Measurements from ENCODE around the gene ATIC.

ATIC gene

DNA sequence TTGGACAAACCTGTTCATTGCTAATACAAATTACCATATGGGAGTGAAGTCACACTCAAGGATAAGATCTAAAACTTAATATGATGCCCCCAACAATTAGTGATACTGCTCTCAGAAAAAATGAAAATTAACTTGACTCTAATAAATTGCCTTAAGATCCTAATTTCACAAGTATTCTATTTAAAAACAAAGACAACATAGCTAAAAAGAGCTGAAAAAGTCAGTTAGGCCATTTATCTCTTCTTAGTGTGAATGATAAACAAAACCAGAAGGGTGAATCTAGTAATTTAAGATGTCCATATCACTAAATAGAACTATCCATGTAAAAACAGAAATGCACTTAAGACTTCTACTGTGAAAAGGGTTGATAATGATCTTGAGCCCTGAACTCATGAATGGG lies 70.6 kb downstream of the ATIC start:
- TF ChIP-seq, protein P1, sequence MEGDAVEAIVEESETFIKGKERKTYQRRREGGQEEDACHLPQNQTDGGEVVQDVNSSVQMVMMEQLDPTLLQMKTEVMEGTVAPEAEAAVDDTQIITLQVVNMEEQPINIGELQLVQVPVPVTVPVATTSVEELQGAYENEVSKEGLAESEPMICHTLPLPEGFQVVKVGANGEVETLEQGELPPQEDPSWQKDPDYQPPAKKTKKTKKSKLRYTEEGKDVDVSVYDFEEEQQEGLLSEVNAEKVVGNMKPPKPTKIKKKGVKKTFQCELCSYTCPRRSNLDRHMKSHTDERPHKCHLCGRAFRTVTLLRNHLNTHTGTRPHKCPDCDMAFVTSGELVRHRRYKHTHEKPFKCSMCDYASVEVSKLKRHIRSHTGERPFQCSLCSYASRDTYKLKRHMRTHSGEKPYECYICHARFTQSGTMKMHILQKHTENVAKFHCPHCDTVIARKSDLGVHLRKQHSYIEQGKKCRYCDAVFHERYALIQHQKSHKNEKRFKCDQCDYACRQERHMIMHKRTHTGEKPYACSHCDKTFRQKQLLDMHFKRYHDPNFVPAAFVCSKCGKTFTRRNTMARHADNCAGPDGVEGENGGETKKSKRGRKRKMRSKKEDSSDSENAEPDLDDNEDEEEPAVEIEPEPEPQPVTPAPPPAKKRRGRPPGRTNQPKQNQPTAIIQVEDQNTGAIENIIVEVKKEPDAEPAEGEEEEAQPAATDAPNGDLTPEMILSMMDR (IDR thresholded peaks at IDR 0.05; ENCODE audit: low read depth, low read length): no peak
- H3K4me3 ChIP-seq (ENCODE audit: low read depth, low read length): no peak overlapping the region

DNA sequence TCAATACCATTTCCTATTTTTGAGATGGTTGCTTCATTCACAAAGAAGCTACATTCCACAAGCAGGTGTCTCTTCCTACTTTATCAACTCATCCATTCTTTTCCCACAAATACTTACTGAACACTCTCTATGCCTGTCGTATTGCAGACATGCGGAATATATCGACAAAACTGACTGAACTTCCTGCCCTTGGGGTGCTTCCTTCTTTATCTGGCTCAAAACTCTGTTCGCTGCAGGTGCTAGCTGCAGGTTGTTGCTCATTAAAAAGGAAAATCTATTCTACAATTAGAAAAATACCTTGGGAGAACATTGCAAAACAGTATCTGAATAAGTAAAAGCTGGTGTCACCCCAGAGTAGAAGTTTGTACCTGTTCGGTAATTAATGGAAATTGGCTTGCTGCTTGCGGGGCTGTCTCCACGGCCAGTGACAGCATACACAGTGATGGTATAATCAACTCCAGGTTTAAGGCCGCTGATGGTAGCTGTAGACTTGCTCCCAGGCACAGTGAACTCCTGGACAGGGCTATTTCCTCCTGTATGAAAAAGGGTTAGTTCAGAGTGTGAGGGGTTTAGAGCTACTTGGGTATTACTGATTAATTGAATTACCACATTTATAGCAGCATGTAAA lies 71.9 kb downstream of the ATIC start:
- no peak overlapping the region for H3K4me3 ChIP-seq (ENCODE audit: low read depth, low read length)
- TF ChIP-seq, protein P1 (IDR thresholded peaks at IDR 0.05; ENCODE audit: low read depth, low read length): no peak

DNA sequence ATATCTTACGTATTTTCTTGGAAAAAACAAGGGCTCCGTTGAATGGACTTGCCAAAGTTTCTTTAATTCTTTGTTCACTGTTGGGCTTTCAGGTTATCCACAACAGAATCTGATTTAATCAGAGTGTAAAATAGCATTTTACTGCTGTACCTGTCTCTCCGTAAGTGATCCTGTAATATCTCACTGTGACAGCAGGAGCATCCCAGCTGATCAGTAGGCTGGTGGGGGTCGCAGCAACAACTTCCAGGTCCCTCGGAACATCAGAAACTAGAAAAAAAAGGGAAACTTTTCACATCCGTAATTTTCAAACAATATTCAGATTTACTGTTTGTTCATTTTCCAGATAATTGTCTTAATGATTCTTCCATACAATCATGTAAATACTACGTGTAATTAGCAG lies 72.9 kb downstream of the ATIC start:
- TF ChIP-seq, protein P1 (IDR thresholded peaks at IDR 0.05; ENCODE audit: low read depth, low read length): no peak
- H3K4me3 ChIP-seq (ENCODE audit: low read depth, low read length): no peak overlapping the region

DNA sequence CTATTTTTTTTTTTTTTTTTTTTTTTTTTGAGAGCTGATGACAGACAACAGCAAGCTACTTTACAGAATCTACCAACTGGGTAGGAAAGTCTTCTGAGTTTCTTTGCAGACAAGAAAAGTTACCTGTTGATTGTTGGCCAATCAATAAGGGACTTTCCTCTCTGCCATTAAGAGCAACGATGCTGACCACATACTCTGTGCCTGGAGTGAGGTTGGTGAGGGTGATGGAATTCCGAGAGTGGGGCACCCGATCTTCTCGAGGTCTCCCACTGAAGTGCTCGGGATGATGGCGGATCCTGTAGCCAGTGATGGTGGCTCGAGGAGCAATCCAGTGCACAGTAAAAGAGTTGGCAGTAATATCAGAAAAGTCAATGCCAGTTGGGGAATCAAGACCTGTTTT lies 74.7 kb downstream of the ATIC start:
- TF ChIP-seq, protein P1 (IDR thresholded peaks at IDR 0.05; ENCODE audit: low read depth, low read length): no peak
- no peak overlapping the region for H3K4me3 ChIP-seq (ENCODE audit: low read depth, low read length)

DNA sequence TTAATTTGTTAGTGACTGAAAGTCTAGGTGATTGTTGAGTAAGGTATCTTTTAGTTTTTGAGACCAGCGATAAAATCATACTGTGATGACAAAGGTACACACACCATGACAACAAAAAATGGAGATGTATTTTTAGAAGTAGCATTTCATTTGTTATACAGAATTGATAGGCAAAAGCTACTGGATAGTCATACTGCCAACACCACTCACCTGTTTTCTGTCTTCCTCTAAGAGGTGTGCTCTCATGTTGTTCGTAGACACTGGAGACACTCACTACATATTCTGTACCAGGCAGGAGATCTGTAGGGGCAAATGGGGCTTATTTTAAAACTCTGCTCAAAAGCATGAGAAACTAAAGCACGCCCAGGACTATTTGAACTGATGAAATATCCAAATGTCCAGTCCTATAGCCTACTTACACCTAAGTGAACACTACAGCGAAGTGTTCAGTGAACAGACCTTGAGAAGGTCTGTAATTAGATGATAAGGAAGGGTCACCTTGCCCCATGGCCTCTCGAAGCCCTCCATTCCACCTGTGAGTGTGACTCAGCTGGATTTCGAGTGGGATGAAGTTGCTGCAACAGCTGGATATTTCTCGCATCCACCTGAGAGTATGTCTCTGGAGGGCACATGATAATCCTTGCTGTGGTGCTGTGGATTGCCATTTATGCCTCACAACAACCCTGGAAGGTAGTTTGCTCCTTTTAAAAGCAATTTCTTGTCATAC lies 76.3 kb downstream of the ATIC start:
- H3K4me3 ChIP-seq (ENCODE audit: low read depth, low read length): no peak overlapping the region
- TF ChIP-seq, protein P1 (IDR thresholded peaks at IDR 0.05; ENCODE audit: low read depth, low read length): no peak

DNA sequence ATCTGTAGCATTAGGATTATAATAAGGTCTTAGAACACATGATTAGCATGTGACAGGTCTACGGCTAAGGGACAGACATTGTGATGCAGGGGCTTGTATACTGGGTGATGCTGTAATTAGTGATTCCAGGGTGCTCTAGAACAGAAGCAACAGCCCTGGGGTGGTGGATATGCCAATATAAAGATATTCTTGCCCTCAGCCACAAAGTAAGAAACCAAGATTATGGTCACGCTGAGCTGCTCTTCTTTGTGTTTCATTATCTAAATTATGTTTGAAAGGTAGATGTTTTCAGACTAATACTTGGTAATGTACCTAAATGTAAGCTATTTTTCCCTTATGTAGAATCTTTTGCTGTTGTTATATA lies 78.7 kb downstream of the ATIC start:
- H3K4me3 ChIP-seq (ENCODE audit: low read depth, low read length): no peak overlapping the region
- TF ChIP-seq, protein P1 (IDR thresholded peaks at IDR 0.05; ENCODE audit: low read depth, low read length): no peak

DNA sequence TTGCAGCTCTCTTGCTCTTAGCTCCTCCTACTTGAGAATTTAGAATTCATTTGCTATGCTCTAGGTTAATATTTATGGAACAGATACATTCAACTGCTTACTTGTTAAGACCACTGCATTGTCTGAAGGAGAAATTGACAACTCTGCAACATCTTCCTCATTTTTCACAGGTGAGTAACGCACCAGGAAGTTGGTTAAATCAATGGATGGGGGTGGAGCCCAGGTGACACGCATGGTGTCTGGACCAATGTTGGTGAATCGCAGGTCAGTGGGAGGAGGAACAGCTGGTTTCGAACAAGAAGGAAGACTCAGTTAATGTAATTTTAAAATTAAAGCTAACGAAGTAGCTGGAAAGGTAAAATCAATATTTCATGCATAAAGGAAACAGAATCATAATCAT lies 79.7 kb downstream of the ATIC start:
- TF ChIP-seq, protein P1 (IDR thresholded peaks at IDR 0.05; ENCODE audit: low read depth, low read length): no peak
- H3K4me3 ChIP-seq (ENCODE audit: low read depth, low read length): no peak overlapping the region

All from WI38 (cell line).